A673 (cell line): ENCODE data around the gene PAQR4. TPM values are rescaled to one million over a fixed set of nuclear protein-coding genes. Genes with fewer than 3 reads are reported as not detected.

Source experiments
- BruUV-seq: library from RNA; stranded (reverse); fragments of 400-500 nt; replicated peaks from 2 replicates; lab custom pipeline; 2021; lab: Mats Ljungman, UMichigan
- CTCF ChIA-PET: fragments of 300-600 bp; sonication (Branson Sonifier 250); formaldehyde crosslinking; loops from one replicate; lab custom pipeline; 2022; ENCODE audit warnings: antibody characterized with exemption; lab: Charles Lee
- POLR2A ChIA-PET: fragments of 300-600 bp; sonication (Branson Sonifier 250); formaldehyde crosslinking; loops from one replicate; lab custom pipeline; 2022; ENCODE audit warnings: antibody characterized with exemption; ENCODE audit not compliant: low non-redundant PET; lab: Charles Lee
- DNase-seq: peaks from one replicate; pipeline ENCODE4 v3.0.0-alpha.2; 2015; ENCODE audit warnings: low spot score
- H3K27ac ChIP-seq: fragments of 200-600 bp; sonication (generic); 2 replicates; pipeline ENCODE4 v1.5.1; 2016; ENCODE audit warnings: mixed run types, low read depth, mild to moderate bottlenecking, mixed read lengths, antibody characterized with exemption, low read length; ENCODE audit not compliant: poor library complexity, severe bottlenecking
- H3K27me3 ChIP-seq: fragments of 200-600 bp; sonication (generic); replicated peaks from 2 replicates; pipeline ENCODE4 v1.6.1; 2017; ENCODE audit warnings: mixed run types, low read depth, mild to moderate bottlenecking, mixed read lengths, antibody characterized with exemption, low read length; ENCODE audit not compliant: insufficient read depth, poor library complexity
- H3K36me3 ChIP-seq: fragments of 200-600 bp; sonication (generic); 2 replicates; pipeline ENCODE4 v1.6.1; 2016; ENCODE audit warnings: mixed run types, mild to moderate bottlenecking, mixed read lengths, antibody characterized with exemption, low read length; ENCODE audit not compliant: insufficient read depth, poor library complexity, severe bottlenecking
- H3K4me1 ChIP-seq: fragments of 200-600 bp; sonication (generic); 2 replicates; pipeline ENCODE4 v1.6.1; 2017; ENCODE audit warnings: mixed run types, mild to moderate bottlenecking, mixed read lengths, antibody characterized with exemption, low read length; ENCODE audit not compliant: insufficient read depth, poor library complexity, severe bottlenecking
- H3K4me3 ChIP-seq: fragments of 200-600 bp; sonication (generic); 2 replicates; pipeline ENCODE4 v1.5.1; 2016; ENCODE audit warnings: low read depth, mixed run types, mild to moderate bottlenecking, mixed read lengths, low read length; ENCODE audit not compliant: poor library complexity, severe bottlenecking
- H3K9me3 ChIP-seq: fragments of 200-600 bp; sonication (generic); 2 replicates; pipeline ENCODE4 v1.6.1; 2016; ENCODE audit warnings: mixed run types, low read depth, mild to moderate bottlenecking, mixed read lengths, antibody characterized with exemption, low read length; ENCODE audit not compliant: poor library complexity, severe bottlenecking
- CTCF ChIP-seq: fragments of 300-800, 200-600 bp; sonication (generic); conservative IDR thresholded peaks from 2 replicates; pipeline ENCODE4 v1.5.1; 2017; ENCODE audit warnings: low read depth, mild to moderate bottlenecking, antibody characterized with exemption, low read length, moderate library complexity, mixed read lengths
- EZH2 ChIP-seq: fragments of 200-600 bp; sonication (generic); IDR thresholded peaks from 2 replicates; pipeline ENCODE4 v1.6.1; 2017; ENCODE audit warnings: borderline replicate concordance, low read depth, mild to moderate bottlenecking, mixed read lengths, antibody characterized with exemption, low read length; ENCODE audit not compliant: poor library complexity, severe bottlenecking
- intact Hi-C: fragments of 100-400 bp; cut with micrococcal nuclease; formaldehyde crosslinking; loops from one replicate; pipeline ENCODE4 v1.10.0; 2022; ENCODE audit not compliant: unreplicated experiment
- total RNA-seq: library from RNA; stranded (reverse); gene quantifications from 2 replicates; pipeline ENCODE4 v1.2.3, GENCODE V29; 2021

PAQR4 gene
- total RNA-seq, 1 experiment from 2014 or later = 46.5 TPM

GRCh38 chr16:2999929-3000328 is 30.8 kb downstream of the PAQR4 start:
- ChIA-PET CTCF (no interaction called here), POLR2A (no interaction called here)
- no peak for DNase-seq
- H3K27me3 ChIP-seq = peaks cover 57% of the 10 kb centered on the region
- no peaks in the 10 kb centered on the region for H3K9me3 ChIP-seq
- intact Hi-C loops = no loop called here
- no peak overlapping the region for H3K4me3 ChIP-seq
- TF ChIP-seq EZH2 (no peak), CTCF (no peak)
- no TSS peak for BruUV-seq
- H3K4me1 ChIP-seq = no peaks in the 10 kb centered on the region
- H3K36me3 ChIP-seq = no peaks in the 10 kb centered on the region
- no peak overlapping the region for H3K27ac ChIP-seq

GRCh38 chr16:3000540-3000939 is 31.4 kb downstream of the PAQR4 start:
- no peak overlapping the region for H3K4me3 ChIP-seq
- H3K27me3 ChIP-seq = peaks cover 63% of the 10 kb centered on the region
- ChIA-PET CTCF (no interaction called here), POLR2A (no interaction called here)
- no peak for DNase-seq
- H3K9me3 ChIP-seq = no peaks in the 10 kb centered on the region
- BruUV-seq = no TSS peak
- no peaks in the 10 kb centered on the region for H3K36me3 ChIP-seq
- H3K27ac ChIP-seq = no peak overlapping the region
- H3K4me1 ChIP-seq = no peaks in the 10 kb centered on the region
- TF ChIP-seq CTCF = no peak
- no peak for TF ChIP-seq EZH2
- intact Hi-C loops = no loop called here

GRCh38 chr16:3001316-3001715 is 32.2 kb downstream of the PAQR4 start:
- Histone ChIP-seq H3K27ac (no peak overlapping the region), H3K9me3 (no peaks in the 10 kb centered on the region), H3K27me3 (peaks cover 67% of the 10 kb centered on the region), H3K36me3 (no peaks in the 10 kb centered on the region), H3K4me1 (no peaks in the 10 kb centered on the region), H3K4me3 (no peak overlapping the region)
- BruUV-seq = no TSS peak
- TF ChIP-seq EZH2 = no peak
- TF ChIP-seq CTCF = no peak
- CTCF ChIA-PET = no interaction called here
- intact Hi-C loops = no loop called here
- POLR2A ChIA-PET = no interaction called here
- DNase-seq = no peak
